Osteocyte (in vitro differentiated cells): ENCODE measurements around the gene UFD1. TPM values are rescaled to one million over a fixed set of nuclear protein-coding genes. Genes with fewer than 3 reads are reported as not detected.

Experiments
- DNase-seq: peaks from one replicate; pipeline ENCODE4 v3.0.0; 2021; ENCODE audit warnings: mixed read lengths; ENCODE audit not compliant: unreplicated experiment; ENCODE audit errors: extremely low spot score
- H3K27ac Mint-ChIP-seq: one replicate; pipeline ENCODE4 v1.8.0; 2021; ENCODE audit warnings: mild to moderate bottlenecking, mixed read lengths; ENCODE audit not compliant: unreplicated experiment
- H3K27me3 Mint-ChIP-seq: one replicate; pipeline ENCODE4 v1.8.0; 2021; ENCODE audit warnings: mixed read lengths; ENCODE audit not compliant: unreplicated experiment
- H3K36me3 Mint-ChIP-seq: one replicate; pipeline ENCODE4 v1.8.0; 2021; ENCODE audit warnings: mixed read lengths; ENCODE audit not compliant: unreplicated experiment
- H3K4me1 Mint-ChIP-seq: one replicate; pipeline ENCODE4 v1.8.0; 2021; ENCODE audit warnings: mixed read lengths; ENCODE audit not compliant: unreplicated experiment
- H3K4me3 Mint-ChIP-seq: one replicate; pipeline ENCODE4 v1.8.0; 2021; ENCODE audit warnings: mild to moderate bottlenecking, moderate library complexity, mixed read lengths; ENCODE audit not compliant: unreplicated experiment
- H3K9me3 Mint-ChIP-seq: one replicate; pipeline ENCODE4 v1.8.0; 2021; ENCODE audit warnings: mixed read lengths; ENCODE audit not compliant: unreplicated experiment
- CTCF ChIP-seq: fragments of 200-600 bp; sonication (generic); IDR thresholded peaks from 2 replicates; pipeline ENCODE4 v1.5.0; 2021; ENCODE audit warnings: antibody characterized with exemption, mild to moderate bottlenecking, moderate library complexity
- total RNA-seq: library from RNA; stranded (reverse); gene quantifications from 2 replicates; pipeline ENCODE4 v1.2.1, GENCODE V29; 2021

The UFD1 gene
- total RNA-seq, 1 donor from 2014 or later = 72.5 TPM

DNA sequence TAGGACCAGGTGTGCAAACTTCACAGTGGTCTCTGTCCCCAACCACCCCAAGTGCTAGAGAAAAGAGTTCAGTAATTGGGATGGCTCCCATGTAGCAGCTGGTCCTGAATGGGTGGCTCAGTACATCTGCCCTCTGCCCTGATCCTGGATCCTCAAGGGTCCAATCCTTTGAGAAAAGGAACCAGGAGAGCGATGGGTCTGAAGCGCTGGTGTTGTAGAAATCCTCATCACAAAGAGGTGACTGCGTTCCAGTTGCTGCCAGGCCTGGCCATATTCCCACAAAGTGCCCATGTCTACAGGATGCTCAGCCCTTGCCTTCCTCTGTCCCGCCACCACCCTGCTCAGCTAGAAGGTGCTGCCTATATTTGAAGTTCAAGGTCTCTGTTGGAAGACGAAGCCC, 25.3 kb downstream of the UFD1 start:
- H3K4me3 Mint-ChIP-seq = no peak overlapping the region
- peaks cover 6% of the 10 kb centered on the region for H3K4me1 Mint-ChIP-seq
- H3K36me3 Mint-ChIP-seq = peaks cover 56% of the 10 kb centered on the region
- no peak for TF ChIP-seq CTCF
- no peak overlapping the region for H3K27ac Mint-ChIP-seq
- H3K9me3 Mint-ChIP-seq = no peaks in the 10 kb centered on the region
- no peaks in the 10 kb centered on the region for H3K27me3 Mint-ChIP-seq
- DNase-seq = no peak

- TF ChIP-seq CTCF = no peak
- no peak for DNase-seq
- Mint-ChIP-seq H3K27me3 (no peaks in the 10 kb centered on the region), H3K27ac (no peak overlapping the region), H3K9me3 (no peaks in the 10 kb centered on the region), H3K36me3 (peaks cover 52% of the 10 kb centered on the region), H3K4me3 (no peak overlapping the region), H3K4me1 (peaks cover 20% of the 10 kb centered on the region)
Measured at GRCh38 chr22:19451570-19451969, 27.4 kb downstream of the UFD1 start.

DNA sequence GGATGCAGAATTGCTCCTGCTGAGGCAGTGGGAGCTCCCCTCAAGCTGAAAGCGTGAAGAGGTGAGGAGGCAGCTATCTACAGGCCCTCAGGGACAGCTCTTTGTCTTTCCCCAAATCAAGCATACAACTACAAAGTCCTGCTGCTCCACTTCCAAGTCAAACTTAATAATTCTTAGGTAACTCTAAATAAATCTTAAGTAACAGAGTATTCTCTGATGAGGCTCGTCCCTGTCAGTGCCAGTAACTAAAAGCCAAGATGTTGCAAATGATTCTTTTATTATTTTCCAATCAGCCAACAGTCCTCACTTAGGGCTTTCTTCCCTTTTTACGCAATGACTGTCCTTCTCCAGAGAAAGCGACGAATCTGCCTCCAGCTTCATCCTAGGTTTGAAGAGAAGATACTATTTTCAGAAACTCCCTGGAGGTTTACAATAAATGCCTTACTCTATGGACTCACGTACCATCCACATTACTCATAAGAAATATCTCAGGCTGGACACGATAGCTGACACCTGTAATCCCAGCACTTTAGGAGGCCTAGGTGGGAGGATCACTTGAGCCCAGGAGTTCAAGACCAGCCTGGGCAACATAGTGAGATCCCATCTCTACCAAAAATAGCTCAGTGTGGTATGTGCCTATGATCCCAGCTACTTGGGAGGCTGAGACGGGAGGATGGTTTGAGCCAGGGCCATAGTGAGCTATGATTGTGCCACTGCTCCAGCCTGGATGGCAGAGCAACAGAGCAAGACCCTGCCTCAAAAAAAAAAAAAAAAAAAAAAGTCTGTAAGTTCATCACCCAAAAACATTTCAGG, 28.4 kb downstream of the UFD1 start:
- Mint-ChIP-seq H3K4me1 (peaks cover 20% of the 10 kb centered on the region), H3K9me3 (no peaks in the 10 kb centered on the region), H3K27me3 (no peaks in the 10 kb centered on the region), H3K4me3 (no peak overlapping the region), H3K27ac (no peak overlapping the region), H3K36me3 (peaks cover 45% of the 10 kb centered on the region)
- no peak for TF ChIP-seq CTCF
- no peak for DNase-seq

DNA sequence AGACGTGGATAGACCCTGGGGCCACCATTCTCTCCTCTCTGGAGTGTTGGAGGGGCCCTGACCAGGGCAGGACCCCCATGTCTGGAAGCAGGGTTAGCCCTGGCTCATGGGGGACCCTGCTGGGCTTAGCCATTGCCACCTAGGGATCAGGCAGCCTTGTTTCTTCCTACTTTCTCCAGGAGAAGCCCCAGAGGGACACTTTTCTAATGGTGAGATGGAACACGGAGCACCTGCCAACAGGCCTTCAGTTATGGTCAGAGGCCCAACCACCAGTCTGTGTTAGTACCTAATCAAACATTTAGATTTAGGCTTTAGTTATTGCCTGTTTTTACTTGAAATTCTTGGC, 29.6 kb downstream of the UFD1 start:
- no peak for TF ChIP-seq CTCF
- no peaks in the 10 kb centered on the region for H3K9me3 Mint-ChIP-seq
- no peak overlapping the region for H3K27ac Mint-ChIP-seq
- no peak for DNase-seq
- H3K4me3 Mint-ChIP-seq = no peak overlapping the region
- H3K4me1 Mint-ChIP-seq = peaks cover 26% of the 10 kb centered on the region
- H3K27me3 Mint-ChIP-seq = no peaks in the 10 kb centered on the region
- peaks cover 34% of the 10 kb centered on the region for H3K36me3 Mint-ChIP-seq

DNA sequence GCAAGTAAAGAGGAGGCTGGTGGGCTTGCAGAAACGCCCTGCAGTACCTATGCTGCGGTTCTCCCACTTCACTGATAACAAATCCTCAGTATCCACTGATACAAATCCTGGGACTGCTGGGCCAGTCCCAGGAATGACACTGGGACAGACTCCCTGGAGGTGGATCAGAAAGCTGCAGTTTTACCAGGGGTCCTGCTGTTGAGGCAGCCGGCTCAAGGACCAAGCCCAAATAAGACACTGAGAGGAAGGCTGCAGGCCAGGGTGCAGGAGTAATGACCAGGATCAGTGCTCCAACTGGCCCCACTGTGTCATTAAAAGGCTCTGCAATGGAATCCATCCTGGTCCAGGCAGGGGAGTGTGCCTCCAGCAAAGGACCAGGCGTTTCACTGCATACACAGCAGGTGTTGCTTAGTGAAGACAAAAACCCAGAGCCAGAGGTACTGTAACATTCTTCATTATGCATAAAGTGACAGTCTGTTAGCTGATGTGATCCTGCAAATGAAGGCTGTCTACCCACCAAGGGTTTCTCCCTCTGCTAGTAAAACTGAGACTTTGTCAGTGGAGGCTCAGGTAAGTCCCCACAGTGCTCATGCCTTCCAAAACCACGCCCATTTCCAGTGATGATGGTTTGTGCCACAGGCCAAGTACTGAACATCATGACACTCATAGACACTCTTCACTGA, 30.1 kb downstream of the UFD1 start:
- Mint-ChIP-seq H3K27ac (no peak overlapping the region), H3K4me3 (peak overlapping the region; percentile 96), H3K27me3 (no peaks in the 10 kb centered on the region), H3K9me3 (no peaks in the 10 kb centered on the region), H3K4me1 (peaks cover 26% of the 10 kb centered on the region), H3K36me3 (peaks cover 29% of the 10 kb centered on the region)
- TF ChIP-seq CTCF = no peak
- DNase-seq = no peak
